SH-SY5Y (cell line): ENCODE measurements around the gene CACNB3.

Experiments used
- GATA2 ChIP-seq: IDR thresholded peaks from 2 replicates; pipeline ENCODE4 v1.6.1; 2011; ENCODE audit warnings: mild to moderate bottlenecking, low read depth, low read length
- GATA3 ChIP-seq: IDR thresholded peaks from 2 replicates; pipeline ENCODE4 v1.6.1; 2011; ENCODE audit warnings: low read depth, mild to moderate bottlenecking, low read length, moderate library complexity

- TF ChIP-seq GATA2 (no peak), GATA3 (no peak)
Observed at GRCh38 chr12:48859607-48860006, 41.3 kb downstream of the CACNB3 start.
